ENCODE measurements around the gene PRG2.
A peak's percentile ranks its signal among the peaks of the same experiment; 100 is the strongest.

Gene PRG2

GRCh38 chr11:57425565-57426438, 35.4 kb upstream of the PRG2 start:
- peak overlapping the region; percentile 96 for H3K27ac Mint-ChIP-seq
- no peaks in the 10 kb centered on the region for H3K9me3 Mint-ChIP-seq
- no peaks in the 10 kb centered on the region for H3K27me3 Mint-ChIP-seq
- peaks cover 58% of the 10 kb centered on the region for H3K36me3 Mint-ChIP-seq (ENCODE audit: low read depth)
- H3K4me3 Mint-ChIP-seq: peak overlapping the region; percentile 96
- H3K4me1 Mint-ChIP-seq (ENCODE audit: low read depth): peaks cover 59% of the 10 kb centered on the region

DNA sequence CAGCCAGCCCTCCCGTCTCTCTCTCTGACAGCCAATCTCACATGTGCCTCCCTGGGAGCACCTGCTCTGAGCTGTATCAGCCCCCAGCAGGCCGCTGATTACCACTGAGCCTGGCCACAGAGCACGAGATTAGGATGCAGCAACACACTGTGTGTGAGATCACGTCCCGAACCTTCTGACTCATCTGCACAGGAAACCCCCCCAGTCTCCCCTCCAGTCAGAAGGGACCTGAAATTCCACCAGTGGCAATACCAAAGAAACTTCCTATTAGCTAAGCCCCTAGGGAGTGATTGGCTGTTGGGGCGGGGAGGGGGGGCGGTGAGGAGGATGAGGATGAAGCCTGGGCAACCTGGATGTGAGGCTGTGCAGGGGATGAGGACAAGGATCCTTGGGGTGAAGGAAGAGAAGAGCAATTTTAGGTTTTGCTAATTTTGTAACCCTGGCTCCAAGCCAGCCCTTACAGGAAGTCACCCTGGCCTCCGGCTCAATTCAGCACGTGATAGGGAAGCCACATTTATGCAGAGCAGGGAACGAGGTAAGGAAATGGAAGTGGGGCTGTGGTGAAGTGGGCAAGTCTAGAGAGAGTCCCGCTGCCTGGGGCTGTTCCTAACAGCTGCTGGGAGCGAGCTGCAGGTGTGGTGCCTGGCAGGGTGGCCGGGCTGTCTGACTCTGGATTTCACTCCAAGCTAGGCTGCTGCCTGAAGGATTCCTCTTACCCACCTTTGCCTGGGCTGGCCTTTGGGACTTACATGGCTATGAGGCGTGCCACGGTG, 34.5 kb upstream of the PRG2 start:
- Mint-ChIP-seq H3K36me3 (ENCODE audit: low read depth) (peaks cover 67% of the 10 kb centered on the region), H3K27ac (peak overlapping the region; percentile 96), H3K4me3 (peak overlapping the region; percentile 96), H3K27me3 (no peaks in the 10 kb centered on the region), H3K9me3 (no peaks in the 10 kb centered on the region), H3K4me1 (ENCODE audit: low read depth) (peaks cover 68% of the 10 kb centered on the region)

GRCh38 chr11:57424137-57424791, 33.8 kb upstream of the PRG2 start:
- Mint-ChIP-seq H3K27me3 (no peaks in the 10 kb centered on the region), H3K9me3 (no peaks in the 10 kb centered on the region), H3K4me3 (peak overlapping the region; percentile 96), H3K27ac (peak overlapping the region; percentile 96), H3K36me3 (ENCODE audit: low read depth) (peaks cover 71% of the 10 kb centered on the region), H3K4me1 (ENCODE audit: low read depth) (peaks cover 71% of the 10 kb centered on the region)

DNA sequence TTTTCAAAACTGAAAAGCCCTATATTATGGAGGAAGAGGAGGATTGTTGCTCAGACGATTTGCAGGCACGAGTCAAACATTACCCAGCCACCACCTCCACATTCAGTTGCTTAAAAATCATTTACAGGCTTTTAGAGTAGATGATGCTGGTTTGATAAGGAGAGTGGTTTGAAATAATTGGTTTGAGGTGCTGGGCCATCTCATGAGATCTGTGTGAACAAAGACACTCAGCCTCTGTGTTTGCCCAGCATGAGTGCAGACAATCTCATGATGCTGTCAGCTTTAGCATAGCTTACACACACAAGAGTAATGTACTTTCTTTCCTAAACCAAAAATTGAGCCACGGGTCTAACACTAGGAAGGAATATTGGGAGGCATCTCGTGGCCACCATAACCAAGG, 32.2 kb upstream of the PRG2 start:
- Mint-ChIP-seq H3K36me3 (ENCODE audit: low read depth) (peaks cover 84% of the 10 kb centered on the region), H3K4me1 (ENCODE audit: low read depth) (peaks cover 75% of the 10 kb centered on the region), H3K27me3 (no peaks in the 10 kb centered on the region), H3K4me3 (peak overlapping the region; percentile 96), H3K27ac (peak overlapping the region; percentile 66), H3K9me3 (no peaks in the 10 kb centered on the region)

GRCh38 chr11:57421805-57422204, 31.4 kb upstream of the PRG2 start:
- H3K27me3 Mint-ChIP-seq: no peaks in the 10 kb centered on the region
- H3K4me1 Mint-ChIP-seq (ENCODE audit: low read depth): peaks cover 76% of the 10 kb centered on the region
- H3K27ac Mint-ChIP-seq: no peak overlapping the region
- peaks cover 93% of the 10 kb centered on the region for H3K36me3 Mint-ChIP-seq (ENCODE audit: low read depth)
- peak overlapping the region; percentile 96 for H3K4me3 Mint-ChIP-seq
- no peaks in the 10 kb centered on the region for H3K9me3 Mint-ChIP-seq

DNA sequence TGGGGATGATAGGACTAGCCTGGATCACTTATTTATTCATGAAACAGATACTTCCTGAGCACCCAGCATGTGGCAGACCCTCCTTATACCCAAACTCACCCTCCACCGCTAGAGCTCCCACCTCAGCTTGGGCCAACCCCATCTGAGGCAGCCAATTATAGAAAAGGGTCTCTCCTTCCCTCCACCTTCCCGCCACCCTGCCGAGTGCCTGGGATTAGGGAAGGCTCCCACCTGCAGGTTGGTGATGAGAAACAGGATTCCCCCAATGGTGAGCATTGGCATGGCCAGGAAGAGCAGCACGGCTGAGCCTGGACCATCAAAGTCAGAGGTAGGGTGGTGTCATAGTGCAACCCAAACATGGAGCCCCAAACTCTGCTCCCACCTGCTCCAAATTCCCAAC, 30.6 kb upstream of the PRG2 start:
- Mint-ChIP-seq H3K27me3 (no peaks in the 10 kb centered on the region), H3K9me3 (no peaks in the 10 kb centered on the region), H3K4me1 (ENCODE audit: low read depth) (peaks cover 79% of the 10 kb centered on the region), H3K27ac (no peak overlapping the region), H3K36me3 (ENCODE audit: low read depth) (peaks cover 94% of the 10 kb centered on the region), H3K4me3 (no peak overlapping the region)

DNA sequence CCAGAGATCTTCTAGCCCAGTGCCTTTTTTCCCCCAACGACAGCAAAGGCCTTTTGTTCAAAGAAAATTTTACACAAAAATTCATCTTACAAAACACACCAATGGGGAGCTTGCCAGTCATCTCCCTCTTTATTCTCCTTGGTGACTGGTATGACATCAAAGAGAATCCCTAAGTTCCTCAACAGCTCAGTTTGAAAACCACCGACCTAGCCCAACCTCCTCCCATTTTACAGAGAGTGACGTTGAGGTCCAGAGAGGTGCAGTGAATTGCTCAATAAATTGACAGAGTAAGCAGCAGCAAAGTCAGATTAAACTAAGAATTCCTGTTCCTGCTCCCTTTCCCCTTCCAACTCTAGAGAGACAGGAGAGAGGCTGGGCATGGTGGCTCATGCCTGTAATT, 28.7 kb upstream of the PRG2 start:
- Mint-ChIP-seq H3K36me3 (ENCODE audit: low read depth) (peaks cover 94% of the 10 kb centered on the region), H3K27me3 (no peaks in the 10 kb centered on the region), H3K4me1 (ENCODE audit: low read depth) (peaks cover 81% of the 10 kb centered on the region), H3K27ac (peak overlapping the region; percentile 55), H3K9me3 (no peaks in the 10 kb centered on the region), H3K4me3 (no peak overlapping the region)

DNA sequence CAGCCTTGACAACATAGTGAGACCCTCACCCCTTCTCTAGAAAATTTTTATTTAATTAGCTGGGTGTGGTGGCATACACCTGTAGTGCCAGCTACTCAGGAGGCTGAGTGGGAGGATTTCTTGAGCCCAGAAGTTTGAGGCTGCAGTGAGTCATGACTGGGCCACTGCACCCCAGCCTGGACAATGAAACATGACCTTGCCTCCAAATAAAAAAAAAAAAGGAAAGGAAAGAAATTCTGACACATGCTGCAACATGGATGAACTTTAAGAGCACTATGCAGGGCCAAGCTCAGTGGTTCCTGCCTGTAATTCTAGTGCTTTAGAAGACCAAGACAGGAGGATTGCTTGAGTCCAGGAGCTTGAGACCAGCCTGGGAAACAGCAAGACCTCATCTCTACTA, 27.7 kb upstream of the PRG2 start:
- H3K36me3 Mint-ChIP-seq (ENCODE audit: low read depth): peaks cover 94% of the 10 kb centered on the region
- H3K27me3 Mint-ChIP-seq: no peaks in the 10 kb centered on the region
- H3K4me1 Mint-ChIP-seq (ENCODE audit: low read depth): peaks cover 81% of the 10 kb centered on the region
- no peak overlapping the region for H3K4me3 Mint-ChIP-seq
- H3K9me3 Mint-ChIP-seq: no peaks in the 10 kb centered on the region
- H3K27ac Mint-ChIP-seq: peak overlapping the region; percentile 36

DNA sequence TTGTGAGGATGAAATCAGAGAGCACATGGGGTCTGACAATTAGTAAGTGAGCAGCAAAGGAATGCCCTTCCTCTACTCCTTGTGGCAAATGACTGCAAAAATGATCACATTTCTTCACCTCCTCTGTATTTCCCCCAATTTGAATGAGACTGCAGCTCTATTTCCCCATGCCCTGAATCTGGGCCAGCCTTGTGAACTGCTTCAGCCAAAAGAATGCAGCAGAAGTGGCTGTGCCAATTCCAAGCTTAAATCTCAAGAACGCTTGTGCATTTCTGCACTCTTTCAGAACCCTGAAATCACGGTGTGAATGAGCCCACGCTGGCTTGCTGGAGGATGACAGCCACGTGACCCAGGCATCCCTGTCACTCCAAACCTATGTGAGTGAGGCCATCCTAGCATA, 26.6 kb upstream of the PRG2 start:
- Mint-ChIP-seq H3K27ac (peak overlapping the region; percentile 58), H3K4me1 (ENCODE audit: low read depth) (peaks cover 76% of the 10 kb centered on the region), H3K27me3 (no peaks in the 10 kb centered on the region), H3K9me3 (no peaks in the 10 kb centered on the region), H3K36me3 (ENCODE audit: low read depth) (peaks cover 91% of the 10 kb centered on the region), H3K4me3 (no peak overlapping the region)

GRCh38 chr11:57416436-57416835, 26.0 kb upstream of the PRG2 start:
- H3K4me1 Mint-ChIP-seq (ENCODE audit: low read depth): peaks cover 75% of the 10 kb centered on the region
- H3K27me3 Mint-ChIP-seq: no peaks in the 10 kb centered on the region
- peaks cover 91% of the 10 kb centered on the region for H3K36me3 Mint-ChIP-seq (ENCODE audit: low read depth)
- H3K9me3 Mint-ChIP-seq: no peaks in the 10 kb centered on the region
- H3K27ac Mint-ChIP-seq: no peak overlapping the region
- H3K4me3 Mint-ChIP-seq: no peak overlapping the region

DNA sequence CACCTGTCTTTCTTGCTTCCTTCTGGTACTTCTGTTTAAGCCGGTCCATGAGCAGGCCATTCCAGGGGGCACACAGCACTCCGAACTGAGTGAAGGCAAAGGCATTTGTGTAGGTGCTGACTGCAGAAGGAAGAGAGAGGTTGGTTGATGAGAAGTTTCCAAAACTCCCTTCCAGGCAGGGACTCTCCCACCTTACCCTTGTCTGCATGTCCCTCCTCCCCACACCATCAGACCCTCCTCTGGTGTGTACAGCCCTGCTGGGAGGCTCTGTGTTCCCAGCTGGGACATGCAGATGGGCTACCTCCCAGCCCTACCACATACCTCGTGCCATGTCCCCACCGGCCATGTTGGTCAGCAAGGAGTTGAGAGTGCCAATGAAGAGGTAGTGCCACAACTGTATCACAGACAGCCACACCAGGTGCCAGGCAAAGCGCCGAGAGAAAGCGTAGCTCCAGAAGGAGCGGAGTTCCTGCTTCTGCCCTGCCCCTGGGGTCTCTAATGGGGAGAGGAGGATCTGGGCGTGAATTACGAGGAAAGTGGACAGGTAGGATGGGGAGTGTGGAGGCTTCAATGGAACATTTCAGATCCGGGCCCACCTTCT, 24.3 kb upstream of the PRG2 start:
- Mint-ChIP-seq H3K27me3 (no peaks in the 10 kb centered on the region), H3K4me1 (ENCODE audit: low read depth) (peaks cover 75% of the 10 kb centered on the region), H3K9me3 (no peaks in the 10 kb centered on the region), H3K4me3 (peak overlapping the region; percentile 0), H3K36me3 (ENCODE audit: low read depth) (peaks cover 88% of the 10 kb centered on the region), H3K27ac (peak overlapping the region; percentile 58)

- Mint-ChIP-seq H3K27ac (peak overlapping the region; percentile 28), H3K9me3 (no peaks in the 10 kb centered on the region), H3K4me1 (ENCODE audit: low read depth) (peaks cover 79% of the 10 kb centered on the region), H3K4me3 (peak overlapping the region; percentile 20), H3K27me3 (no peaks in the 10 kb centered on the region), H3K36me3 (ENCODE audit: low read depth) (peaks cover 92% of the 10 kb centered on the region)
Measured at GRCh38 chr11:57413681-57414080, 23.2 kb upstream of the PRG2 start.

DNA sequence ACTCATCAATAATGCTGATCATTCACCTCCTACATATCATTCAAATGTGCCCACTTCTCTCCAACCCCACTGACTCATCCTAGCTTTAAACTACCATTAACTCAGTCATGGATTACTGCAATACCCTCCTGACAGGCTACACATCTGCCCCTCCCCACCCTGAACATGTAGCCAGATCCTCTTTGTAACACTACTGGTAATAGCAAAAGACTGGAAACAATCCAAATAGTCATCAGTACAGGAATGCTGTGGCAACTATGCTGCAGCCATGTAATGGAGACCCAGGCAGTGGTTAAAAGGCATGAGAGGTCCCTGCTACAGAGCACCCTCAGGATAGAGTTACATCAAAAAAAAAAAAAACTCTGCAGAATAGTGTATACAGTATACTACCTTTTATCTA, 19.8 kb upstream of the PRG2 start:
- Mint-ChIP-seq H3K9me3 (no peaks in the 10 kb centered on the region), H3K36me3 (ENCODE audit: low read depth) (peaks cover 94% of the 10 kb centered on the region), H3K27ac (no peak overlapping the region), H3K4me3 (no peak overlapping the region), H3K27me3 (no peaks in the 10 kb centered on the region), H3K4me1 (ENCODE audit: low read depth) (peaks cover 88% of the 10 kb centered on the region)

DNA sequence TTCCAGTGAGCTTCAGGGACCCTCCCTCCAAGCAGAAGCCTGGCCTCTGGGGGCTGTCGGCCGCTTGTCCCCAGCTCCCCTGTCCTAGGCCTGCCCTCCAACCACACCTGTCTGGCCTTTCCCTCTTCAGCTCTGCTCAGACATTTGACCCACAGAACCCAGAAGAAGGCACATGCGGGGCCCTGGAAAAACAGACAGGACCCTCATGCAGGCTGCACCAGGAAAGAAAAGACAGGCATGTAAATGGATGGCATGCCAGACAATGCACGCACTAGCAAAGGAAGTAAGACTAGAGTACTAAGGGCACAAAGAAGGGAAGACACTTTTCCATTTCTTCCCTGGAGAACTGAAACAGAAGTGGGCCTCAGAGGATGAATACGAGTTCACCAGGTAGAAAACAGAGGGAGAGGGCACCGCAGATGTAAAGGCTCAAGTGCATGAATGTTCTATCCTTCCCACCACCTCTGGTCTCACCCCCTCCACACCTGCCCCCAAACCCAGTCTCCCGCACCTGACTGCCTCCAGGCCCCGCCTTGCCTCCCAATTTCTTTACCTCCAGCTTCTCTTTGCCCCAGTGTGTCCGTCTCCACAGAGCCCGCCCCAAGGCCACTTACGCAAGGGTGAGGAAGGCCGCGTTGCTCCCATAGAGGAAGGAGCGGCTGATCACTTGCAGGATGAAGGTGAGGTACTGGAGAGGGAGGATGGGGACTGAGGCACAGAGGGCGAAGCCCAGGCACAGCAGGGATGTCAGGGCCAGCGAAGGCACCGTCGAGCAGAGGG, 19.1 kb upstream of the PRG2 start:
- no peaks in the 10 kb centered on the region for H3K27me3 Mint-ChIP-seq
- no peaks in the 10 kb centered on the region for H3K9me3 Mint-ChIP-seq
- H3K27ac Mint-ChIP-seq: peak overlapping the region; percentile 66
- peaks cover 88% of the 10 kb centered on the region for H3K4me1 Mint-ChIP-seq (ENCODE audit: low read depth)
- H3K36me3 Mint-ChIP-seq (ENCODE audit: low read depth): peaks cover 94% of the 10 kb centered on the region
- H3K4me3 Mint-ChIP-seq: peak overlapping the region; percentile 42

Measured in stimulated activated naive CD8-positive, alpha-beta T cell treated with anti-CD3 and anti-CD28 coated beads, Interleukin-15, Interleukin-2, amounts not matched to agents 100 ng/mL and 50 ng/mL, for 24 hours (primary cell).